Measurements from ENCODE around the gene UGT2B15.

- TF ChIP-seq CTCF (IDR thresholded peaks at IDR 0.05) (no peak), POLR2A (IDR thresholded peaks at IDR 0.05) (no peak), POLR2AphosphoS5 (IDR thresholded peaks at IDR 0.05) (no peak)
Observed at GRCh38 chr4:68693325-68694075, 23.0 kb upstream of the UGT2B15 start.

Data from prostate gland (tissue), 2 donors.